HepG2 (cell line): ENCODE measurements around the gene PRR22. TPM values are rescaled to one million over a fixed set of nuclear protein-coding genes. Genes with fewer than 3 reads are reported as not detected.

Experiments
- BHLHE40 ChIP-seq: IDR thresholded peaks from 2 replicates; pipeline ENCODE4 v1.6.1; 2011; ENCODE audit warnings: low read length, improper control_type of control experiment
- KDM5A ChIP-seq: fragments of 200-600 bp; sonication (generic); IDR thresholded peaks from 2 replicates; pipeline ENCODE4 v1.7.0; 2018; ENCODE audit warnings: antibody characterized with exemption, mild to moderate bottlenecking, low read length, borderline replicate concordance
- NFYC ChIP-seq: IDR thresholded peaks from 2 replicates; pipeline ENCODE4 v1.6.1; 2016; ENCODE audit warnings: missing genetic modification reagents, missing compliant biosample characterization
- RBFOX2 ChIP-seq: fragments of 200-400 bp; formaldehyde crosslinking; IDR thresholded peaks from 2 replicates; pipeline ENCODE4 v1.6.1; 2017; ENCODE audit warnings: low read depth, mild to moderate bottlenecking, low read length
- SAP130 ChIP-seq: IDR thresholded peaks from 2 replicates; pipeline ENCODE4 v1.6.1; 2016; ENCODE audit warnings: low read depth
- SMARCC2 ChIP-seq: fragments of 450-650 bp; IDR thresholded peaks from 2 replicates; pipeline ENCODE4 v1.6.1; 2017; ENCODE audit warnings: antibody characterized with exemption, mild to moderate bottlenecking
- SP5 ChIP-seq: IDR thresholded peaks from 2 replicates; pipeline ENCODE4 v1.6.1; 2016; ENCODE audit warnings: low read depth, borderline replicate concordance
- TBX2 ChIP-seq: sonication (generic); formaldehyde crosslinking; IDR thresholded peaks from 2 replicates; pipeline ENCODE4 v1.5.0; 2020; ENCODE audit warnings: missing genetic modification reagents, mild to moderate bottlenecking, borderline replicate concordance
- ZNF724P ChIP-seq: sonication (generic); formaldehyde crosslinking; IDR thresholded peaks from 2 replicates; pipeline ENCODE4 v1.8.0; 2022; ENCODE audit warnings: missing genetic modification reagents, borderline replicate concordance
- ZNF780A ChIP-seq: sonication (generic); formaldehyde crosslinking; IDR thresholded peaks from 2 replicates; pipeline ENCODE4 v1.8.0; 2022; ENCODE audit warnings: mild to moderate bottlenecking, missing genetic modification reagents, moderate library complexity
- polyA plus RNA-seq, 8 experiments: library from polyadenylated mRNA; depleted of rRNA in 3 of 8; stranded (reverse) in 7 of 8; unstranded in 1 of 8; fragments of >200 nt; fragmentation: Illumina TruSeq in 4 of 8; extraction: Trizol in 4 of 8; gene quantifications; 2 replicates each; pipeline versions ENCODE4 v1.2.1 to v1.2.3, GENCODE V29; 2011 to 2016; ENCODE audit warnings: low read depth in 4 of 8, missing spikeins in 1 of 8, mixed read lengths in 1 of 8; ENCODE audit not compliant: insufficient read depth in 1 of 8
- total RNA-seq, 5 experiments: library from RNA; depleted of rRNA; stranded (reverse); fragments of >200 nt; fragmentation: Illumina TruSeq; extraction: Trizol; gene quantifications; 2 replicates each; pipeline ENCODE4 v1.2.3, GENCODE V29; 2016; ENCODE audit warnings: low read depth in 1 of 5
- TF ChIP-seq, protein P1 (sequence below): sonication (generic); formaldehyde crosslinking; IDR thresholded peaks from 2 replicates; pipeline ENCODE4 v1.5.0; 2020; ENCODE audit warnings: mild to moderate bottlenecking, missing genetic modification reagents, borderline replicate concordance
- TF ChIP-seq, protein P2 (sequence below): sonication (generic); formaldehyde crosslinking; IDR thresholded peaks from 2 replicates; pipeline ENCODE4 v1.9.0; 2022; ENCODE audit warnings: missing genetic modification reagents, mild to moderate bottlenecking, borderline replicate concordance
- TF ChIP-seq, protein P3 (sequence below): sonication (generic); IDR thresholded peaks from 2 replicates; pipeline ENCODE4 v1.6.1; 2016; ENCODE audit warnings: low read depth, borderline replicate concordance
- TF ChIP-seq, protein P4 (sequence below): sonication (generic); formaldehyde crosslinking; IDR thresholded peaks from 2 replicates; pipeline ENCODE4 v1.4.0; 2020; ENCODE audit warnings: missing genetic modification reagents

Gene PRR22
- total and polyA plus RNA-seq, 2 of the 13 experiments (the other 11 are each of a cell fraction or from before 2014, with no cell fraction given), result 0.84 to 2.3 TPM

DNA sequence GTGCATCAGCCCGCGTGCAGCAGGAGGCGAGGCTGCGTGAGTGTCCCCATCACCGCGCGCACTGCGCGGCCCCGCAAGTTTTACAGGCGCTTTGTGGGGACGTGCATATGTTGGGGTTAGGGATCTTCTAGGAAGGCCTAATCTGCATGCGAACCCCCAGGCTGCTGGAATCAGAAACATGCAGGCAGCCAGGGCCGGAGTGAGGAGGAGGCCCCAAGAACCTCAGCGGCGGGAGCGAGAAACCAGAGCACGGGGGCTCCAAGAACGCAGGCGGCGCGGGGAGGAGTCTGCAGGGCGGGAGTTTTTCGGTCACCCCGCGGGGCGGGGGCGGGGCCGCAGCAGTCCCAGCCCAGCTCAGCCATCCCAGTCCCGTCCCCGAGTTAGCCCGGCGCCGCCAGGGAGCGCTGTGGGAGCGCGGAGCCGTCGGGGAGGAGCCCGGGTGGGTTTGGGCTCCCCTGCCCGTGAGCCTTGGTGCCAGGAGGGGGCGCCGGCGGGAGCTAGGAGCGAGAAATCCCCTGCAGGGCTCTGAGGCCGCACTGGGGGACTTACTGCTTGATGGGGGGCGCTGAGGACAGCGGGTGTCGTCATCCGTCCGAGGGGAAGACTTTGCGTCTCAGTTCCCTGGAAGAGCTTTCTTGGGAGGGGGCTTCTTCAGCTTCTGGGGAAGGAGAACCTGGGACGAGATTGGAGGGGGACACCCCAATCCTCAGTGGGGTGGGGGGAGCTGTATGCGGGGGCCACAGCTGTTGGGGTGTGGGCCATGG is 19.4 kb upstream of the PRR22 start (continued):
- TF ChIP-seq ZNF780A (CRISPR knock-in tag), result 0 out of 2 replicates have a peak, but pooled peaks have one; percentile 53
- peak; percentile 90 for TF ChIP-seq ZNF724P (CRISPR knock-in tag)
- no peak for TF ChIP-seq NFYC (CRISPR knock-in tag)
- TF ChIP-seq, protein P1, sequence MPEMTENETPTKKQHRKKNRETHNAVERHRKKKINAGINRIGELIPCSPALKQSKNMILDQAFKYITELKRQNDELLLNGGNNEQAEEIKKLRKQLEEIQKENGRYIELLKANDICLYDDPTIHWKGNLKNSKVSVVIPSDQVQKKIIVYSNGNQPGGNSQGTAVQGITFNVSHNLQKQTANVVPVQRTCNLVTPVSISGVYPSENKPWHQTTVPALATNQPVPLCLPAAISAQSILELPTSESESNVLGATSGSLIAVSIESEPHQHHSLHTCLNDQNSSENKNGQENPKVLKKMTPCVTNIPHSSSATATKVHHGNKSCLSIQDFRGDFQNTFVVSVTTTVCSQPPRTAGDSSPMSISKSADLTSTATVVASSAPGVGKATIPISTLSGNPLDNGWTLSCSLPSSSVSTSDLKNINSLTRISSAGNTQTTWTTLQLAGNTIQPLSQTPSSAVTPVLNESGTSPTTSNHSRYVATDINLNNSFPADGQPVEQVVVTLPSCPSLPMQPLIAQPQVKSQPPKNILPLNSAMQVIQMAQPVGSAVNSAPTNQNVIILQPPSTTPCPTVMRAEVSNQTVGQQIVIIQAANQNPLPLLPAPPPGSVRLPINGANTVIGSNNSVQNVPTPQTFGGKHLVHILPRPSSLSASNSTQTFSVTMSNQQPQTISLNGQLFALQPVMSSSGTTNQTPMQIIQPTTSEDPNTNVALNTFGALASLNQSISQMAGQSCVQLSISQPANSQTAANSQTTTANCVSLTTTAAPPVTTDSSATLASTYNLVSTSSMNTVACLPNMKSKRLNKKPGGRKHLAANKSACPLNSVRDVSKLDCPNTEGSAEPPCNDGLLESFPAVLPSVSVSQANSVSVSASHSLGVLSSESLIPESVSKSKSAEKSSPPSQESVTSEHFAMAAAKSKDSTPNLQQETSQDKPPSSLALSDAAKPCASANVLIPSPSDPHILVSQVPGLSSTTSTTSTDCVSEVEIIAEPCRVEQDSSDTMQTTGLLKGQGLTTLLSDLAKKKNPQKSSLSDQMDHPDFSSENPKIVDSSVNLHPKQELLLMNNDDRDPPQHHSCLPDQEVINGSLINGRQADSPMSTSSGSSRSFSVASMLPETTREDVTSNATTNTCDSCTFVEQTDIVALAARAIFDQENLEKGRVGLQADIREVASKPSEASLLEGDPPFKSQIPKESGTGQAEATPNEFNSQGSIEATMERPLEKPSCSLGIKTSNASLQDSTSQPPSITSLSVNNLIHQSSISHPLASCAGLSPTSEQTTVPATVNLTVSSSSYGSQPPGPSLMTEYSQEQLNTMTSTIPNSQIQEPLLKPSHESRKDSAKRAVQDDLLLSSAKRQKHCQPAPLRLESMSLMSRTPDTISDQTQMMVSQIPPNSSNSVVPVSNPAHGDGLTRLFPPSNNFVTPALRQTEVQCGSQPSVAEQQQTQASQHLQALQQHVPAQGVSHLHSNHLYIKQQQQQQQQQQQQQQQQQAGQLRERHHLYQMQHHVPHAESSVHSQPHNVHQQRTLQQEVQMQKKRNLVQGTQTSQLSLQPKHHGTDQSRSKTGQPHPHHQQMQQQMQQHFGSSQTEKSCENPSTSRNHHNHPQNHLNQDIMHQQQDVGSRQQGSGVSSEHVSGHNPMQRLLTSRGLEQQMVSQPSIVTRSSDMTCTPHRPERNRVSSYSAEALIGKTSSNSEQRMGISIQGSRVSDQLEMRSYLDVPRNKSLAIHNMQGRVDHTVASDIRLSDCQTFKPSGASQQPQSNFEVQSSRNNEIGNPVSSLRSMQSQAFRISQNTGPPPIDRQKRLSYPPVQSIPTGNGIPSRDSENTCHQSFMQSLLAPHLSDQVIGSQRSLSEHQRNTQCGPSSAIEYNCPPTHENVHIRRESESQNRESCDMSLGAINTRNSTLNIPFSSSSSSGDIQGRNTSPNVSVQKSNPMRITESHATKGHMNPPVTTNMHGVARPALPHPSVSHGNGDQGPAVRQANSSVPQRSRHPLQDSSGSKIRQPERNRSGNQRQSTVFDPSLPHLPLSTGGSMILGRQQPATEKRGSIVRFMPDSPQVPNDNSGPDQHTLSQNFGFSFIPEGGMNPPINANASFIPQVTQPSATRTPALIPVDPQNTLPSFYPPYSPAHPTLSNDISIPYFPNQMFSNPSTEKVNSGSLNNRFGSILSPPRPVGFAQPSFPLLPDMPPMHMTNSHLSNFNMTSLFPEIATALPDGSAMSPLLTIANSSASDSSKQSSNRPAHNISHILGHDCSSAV, result no peak
- TF ChIP-seq TBX2 (CRISPR knock-in tag), result peak; percentile 81
- TF ChIP-seq, protein P2, sequence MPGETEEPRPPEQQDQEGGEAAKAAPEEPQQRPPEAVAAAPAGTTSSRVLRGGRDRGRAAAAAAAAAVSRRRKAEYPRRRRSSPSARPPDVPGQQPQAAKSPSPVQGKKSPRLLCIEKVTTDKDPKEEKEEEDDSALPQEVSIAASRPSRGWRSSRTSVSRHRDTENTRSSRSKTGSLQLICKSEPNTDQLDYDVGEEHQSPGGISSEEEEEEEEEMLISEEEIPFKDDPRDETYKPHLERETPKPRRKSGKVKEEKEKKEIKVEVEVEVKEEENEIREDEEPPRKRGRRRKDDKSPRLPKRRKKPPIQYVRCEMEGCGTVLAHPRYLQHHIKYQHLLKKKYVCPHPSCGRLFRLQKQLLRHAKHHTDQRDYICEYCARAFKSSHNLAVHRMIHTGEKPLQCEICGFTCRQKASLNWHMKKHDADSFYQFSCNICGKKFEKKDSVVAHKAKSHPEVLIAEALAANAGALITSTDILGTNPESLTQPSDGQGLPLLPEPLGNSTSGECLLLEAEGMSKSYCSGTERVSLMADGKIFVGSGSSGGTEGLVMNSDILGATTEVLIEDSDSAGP, result peak; percentile 91
- TF ChIP-seq SP5 (CRISPR knock-in tag), result peak; percentile 42; the same call in 1 of the 2 replicates
- TF ChIP-seq, protein P3, sequence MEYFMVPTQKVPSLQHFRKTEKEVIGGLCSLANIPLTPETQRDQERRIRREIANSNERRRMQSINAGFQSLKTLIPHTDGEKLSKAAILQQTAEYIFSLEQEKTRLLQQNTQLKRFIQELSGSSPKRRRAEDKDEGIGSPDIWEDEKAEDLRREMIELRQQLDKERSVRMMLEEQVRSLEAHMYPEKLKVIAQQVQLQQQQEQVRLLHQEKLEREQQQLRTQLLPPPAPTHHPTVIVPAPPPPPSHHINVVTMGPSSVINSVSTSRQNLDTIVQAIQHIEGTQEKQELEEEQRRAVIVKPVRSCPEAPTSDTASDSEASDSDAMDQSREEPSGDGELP, result peak; percentile 28; the same call in 1 of the 2 replicates
- TF ChIP-seq RBFOX2, result peak; percentile 37; the same call in 1 of the 2 replicates
- TF ChIP-seq, protein P4, sequence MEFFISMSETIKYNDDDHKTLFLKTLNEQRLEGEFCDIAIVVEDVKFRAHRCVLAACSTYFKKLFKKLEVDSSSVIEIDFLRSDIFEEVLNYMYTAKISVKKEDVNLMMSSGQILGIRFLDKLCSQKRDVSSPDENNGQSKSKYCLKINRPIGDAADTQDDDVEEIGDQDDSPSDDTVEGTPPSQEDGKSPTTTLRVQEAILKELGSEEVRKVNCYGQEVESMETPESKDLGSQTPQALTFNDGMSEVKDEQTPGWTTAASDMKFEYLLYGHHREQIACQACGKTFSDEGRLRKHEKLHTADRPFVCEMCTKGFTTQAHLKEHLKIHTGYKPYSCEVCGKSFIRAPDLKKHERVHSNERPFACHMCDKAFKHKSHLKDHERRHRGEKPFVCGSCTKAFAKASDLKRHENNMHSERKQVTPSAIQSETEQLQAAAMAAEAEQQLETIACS, result peak; percentile 30; the same call in 1 of the 2 replicates
- TF ChIP-seq SMARCC2, result no peak
- TF ChIP-seq KDM5A, result no peak
- TF ChIP-seq SAP130, result peak; percentile 70
- peak; percentile 88; the same call in 1 of the 2 replicates for TF ChIP-seq BHLHE40
